Fibroblast of peridontal ligament (primary cell): ENCODE results near the gene NUP50.

Experiments used
- DNase-seq: peaks from one replicate; pipeline ENCODE4 v3.0.0-alpha.2; 2010; ENCODE audit errors: extremely low read depth

NUP50 gene

DNA sequence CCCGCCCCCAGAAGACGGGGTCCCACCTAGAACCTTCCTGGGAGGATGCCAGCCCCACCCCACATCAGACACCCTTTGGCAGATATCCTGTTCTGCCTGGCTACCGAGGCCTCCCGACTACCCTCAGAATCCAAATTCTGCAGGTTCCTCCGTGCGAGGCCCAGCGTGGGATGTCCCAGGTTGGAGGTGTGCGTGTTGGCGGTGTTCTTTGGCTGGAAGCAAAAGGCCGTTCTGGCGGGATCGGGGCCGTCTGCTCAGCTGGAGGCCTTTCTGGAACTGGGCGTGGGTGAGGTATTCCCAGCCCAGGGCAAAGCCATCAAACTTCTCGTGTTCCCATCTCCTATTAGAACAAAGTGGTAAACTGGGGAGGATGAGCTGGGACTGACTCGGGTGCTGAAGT lies 32.6 kb downstream of the NUP50 start:
- no peak for DNase-seq

DNA sequence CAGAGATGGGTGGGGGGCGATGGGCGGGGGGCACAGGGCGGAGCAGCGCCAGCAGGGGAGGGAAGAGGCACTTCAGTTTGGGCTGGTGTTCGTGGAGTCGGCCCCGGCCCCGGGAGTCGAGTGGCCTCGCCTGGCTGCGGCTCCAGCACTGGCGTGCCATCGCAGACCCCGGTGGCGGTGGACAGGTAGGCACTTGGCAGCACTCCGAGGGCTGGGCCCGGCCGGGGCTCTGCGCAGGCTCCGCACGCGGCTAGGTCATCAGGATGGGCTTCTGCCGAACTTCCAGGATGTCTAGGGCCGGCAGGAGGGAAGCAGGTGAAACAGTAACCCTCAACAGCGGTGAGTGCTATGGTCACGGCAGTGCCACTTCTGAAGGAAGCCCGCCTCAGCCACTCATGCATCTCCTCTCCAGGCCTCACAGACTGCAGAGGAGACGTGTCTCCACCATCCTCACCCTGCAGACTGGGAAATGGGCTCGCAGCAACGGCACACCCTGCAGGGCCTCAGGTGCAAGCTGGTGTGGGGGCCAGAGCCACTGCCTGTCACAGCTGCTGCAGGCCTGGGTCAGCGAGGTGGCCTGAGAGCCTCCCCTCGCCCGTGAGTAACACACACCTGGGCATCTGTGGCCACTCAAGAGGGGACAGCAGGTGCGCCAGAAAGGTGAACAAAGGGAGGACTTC lies 33.3 kb downstream of the NUP50 start:
- no peak for DNase-seq

DNA sequence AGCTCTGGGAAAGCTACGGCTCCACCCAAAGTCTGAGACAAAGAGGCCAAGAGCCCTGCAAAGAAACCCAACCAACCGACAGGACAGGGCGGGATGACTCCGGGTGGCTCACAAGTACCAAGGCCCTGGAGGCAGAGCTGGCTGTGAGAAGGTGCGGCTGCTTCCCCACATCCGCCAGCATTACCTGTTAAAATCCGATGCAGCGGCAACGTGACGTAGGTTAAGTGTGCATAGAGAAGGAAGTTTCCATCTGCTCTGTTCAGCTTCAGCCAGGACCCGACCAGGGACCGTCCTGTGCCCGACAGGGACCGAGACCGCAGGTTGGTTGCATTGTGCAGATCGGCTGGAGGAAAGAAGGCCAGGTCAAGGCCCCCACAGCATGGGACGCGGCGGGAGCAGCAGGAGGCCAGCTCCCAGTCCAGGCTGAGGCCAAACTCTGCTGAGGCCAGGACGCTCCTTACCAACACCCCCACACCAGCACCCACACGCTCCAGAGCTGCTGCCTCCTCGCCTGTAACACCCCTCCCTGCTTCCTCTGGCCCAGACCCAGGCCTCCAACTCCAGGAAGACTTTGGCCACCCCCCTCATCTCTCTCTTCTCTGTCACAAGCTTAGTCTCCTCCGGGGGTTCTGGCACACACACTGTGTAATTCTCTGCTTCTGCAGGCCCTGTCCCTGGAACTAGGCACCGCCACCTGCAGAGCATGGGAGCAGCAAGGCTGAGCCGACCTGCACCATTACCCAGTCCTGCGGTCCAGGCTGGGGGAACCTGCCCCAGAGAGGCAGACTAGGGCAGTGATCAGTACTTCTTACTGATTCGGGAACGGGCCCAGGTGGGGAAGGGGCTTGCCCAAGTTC lies 34.1 kb downstream of the NUP50 start:
- no peak for DNase-seq

DNA sequence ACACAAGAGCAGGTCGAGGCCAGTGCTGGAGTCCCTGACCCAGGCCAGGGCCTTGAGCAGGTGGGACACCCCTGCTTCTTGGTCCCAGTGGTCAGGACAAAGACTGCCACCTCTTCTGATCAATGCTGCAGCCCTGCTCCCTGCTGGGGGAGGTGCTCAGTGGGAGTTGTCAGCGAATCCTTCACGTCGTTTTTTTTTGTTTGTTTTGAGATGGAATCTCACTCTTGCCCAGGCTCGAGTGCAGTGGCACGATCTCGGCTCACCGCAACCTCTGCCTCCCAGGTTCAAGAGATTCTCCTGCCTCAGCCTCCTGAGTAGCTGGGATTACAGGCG lies 34.7 kb downstream of the NUP50 start:
- DNase-seq, result no peak

DNA sequence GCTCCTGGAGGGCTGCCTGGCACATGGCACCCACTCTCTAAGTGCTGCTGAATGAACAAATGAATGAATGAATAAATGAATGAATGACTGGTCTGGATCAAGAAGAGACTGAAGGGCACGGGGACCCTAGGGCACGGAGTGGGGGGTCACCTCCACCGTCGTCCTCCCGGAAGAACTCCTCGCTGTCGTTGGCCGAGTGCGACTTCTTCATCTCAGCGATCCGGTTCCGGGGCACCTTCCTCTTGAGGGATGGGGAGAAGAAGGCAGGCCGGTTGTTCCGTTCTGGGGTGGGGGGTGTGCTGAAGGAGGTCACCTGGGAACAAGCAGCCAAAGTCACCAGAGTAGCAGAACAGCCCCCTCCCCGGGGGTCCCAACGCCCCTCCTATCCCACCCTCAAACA lies 36.0 kb downstream of the NUP50 start:
- DNase-seq, result no peak

DNA sequence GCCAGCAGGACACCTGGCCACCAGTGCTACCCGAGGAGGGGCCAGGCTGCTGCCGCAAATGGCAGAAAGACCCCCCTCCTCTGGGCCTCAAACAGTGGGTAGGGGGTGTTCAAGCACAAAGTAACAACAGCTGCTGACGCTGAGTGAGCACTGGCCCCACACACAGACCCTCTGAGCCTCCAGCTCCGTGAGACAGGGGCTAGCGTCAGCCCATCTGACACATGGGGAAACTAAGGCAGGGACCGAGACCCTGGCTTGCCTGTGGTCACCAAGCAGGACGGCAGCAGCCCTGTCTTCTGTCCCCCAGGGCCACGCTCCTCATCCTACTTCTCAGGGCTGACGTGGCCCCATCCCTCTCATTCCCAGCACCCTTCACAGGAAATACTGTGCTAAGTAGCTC lies 36.5 kb downstream of the NUP50 start:
- DNase-seq, result no peak

DNA sequence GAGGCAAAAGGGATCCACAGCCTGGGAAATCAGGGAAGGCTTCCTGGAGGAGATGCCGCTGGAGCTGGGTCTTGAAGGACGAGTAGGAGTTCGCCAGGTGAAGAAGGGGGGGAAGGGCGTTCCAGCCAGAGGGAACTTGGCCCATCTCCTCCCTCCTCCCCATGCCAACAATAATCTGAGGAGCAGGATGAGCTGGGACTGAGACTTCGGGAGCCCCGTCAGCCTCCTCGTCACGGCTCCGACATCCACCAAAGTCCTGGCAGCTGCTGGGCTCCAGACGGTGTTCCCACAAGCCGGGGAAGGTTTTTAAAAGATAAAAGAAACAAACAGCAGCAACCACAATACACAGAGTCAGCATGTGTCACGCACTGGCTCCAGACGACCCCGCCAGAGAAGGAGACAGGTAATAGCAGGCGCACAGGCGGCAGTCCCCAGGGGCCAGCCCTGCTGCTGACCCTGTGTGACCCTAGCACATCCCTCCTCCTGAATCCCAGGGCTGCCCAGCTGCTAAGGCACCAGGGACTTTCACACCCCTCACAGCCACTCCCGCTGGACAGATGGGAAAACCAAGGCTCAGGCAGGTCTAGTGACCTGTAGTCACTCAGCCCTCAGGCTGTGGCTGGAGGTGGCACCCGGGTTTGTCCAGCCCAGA lies 37.3 kb downstream of the NUP50 start:
- DNase-seq, result peak; percentile 78

DNA sequence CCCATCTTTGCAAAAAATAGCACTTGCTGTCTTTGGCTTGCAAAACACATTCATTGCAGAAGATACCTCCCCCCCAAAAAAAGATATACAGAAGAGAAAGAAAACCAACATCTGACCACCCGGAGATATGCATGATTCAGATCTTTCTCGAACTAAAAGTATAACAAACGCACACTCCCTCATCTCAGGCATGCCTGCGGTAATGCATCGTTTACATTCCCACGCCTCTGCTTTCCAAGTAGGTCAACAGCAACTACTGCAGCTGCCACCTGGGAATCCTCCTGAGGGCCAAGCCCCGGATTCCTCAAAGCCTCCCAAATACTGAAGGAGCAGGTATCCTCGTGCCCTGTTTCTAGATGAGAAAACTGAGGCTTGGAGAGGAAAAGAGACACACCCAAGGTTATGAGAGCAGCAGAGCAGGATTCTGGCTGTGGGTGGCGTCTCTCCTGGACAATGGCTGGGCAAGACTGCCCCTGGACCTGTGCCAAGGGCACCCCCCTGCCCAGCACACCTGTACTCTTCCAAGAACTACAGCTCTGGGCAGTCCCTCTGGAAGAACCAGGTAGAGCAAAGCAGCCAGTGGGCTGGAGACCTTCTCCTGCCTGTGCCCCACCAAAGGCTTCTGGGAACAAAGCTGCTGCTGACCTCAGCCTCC lies 38.1 kb downstream of the NUP50 start:
- DNase-seq, result peak; percentile 98

DNA sequence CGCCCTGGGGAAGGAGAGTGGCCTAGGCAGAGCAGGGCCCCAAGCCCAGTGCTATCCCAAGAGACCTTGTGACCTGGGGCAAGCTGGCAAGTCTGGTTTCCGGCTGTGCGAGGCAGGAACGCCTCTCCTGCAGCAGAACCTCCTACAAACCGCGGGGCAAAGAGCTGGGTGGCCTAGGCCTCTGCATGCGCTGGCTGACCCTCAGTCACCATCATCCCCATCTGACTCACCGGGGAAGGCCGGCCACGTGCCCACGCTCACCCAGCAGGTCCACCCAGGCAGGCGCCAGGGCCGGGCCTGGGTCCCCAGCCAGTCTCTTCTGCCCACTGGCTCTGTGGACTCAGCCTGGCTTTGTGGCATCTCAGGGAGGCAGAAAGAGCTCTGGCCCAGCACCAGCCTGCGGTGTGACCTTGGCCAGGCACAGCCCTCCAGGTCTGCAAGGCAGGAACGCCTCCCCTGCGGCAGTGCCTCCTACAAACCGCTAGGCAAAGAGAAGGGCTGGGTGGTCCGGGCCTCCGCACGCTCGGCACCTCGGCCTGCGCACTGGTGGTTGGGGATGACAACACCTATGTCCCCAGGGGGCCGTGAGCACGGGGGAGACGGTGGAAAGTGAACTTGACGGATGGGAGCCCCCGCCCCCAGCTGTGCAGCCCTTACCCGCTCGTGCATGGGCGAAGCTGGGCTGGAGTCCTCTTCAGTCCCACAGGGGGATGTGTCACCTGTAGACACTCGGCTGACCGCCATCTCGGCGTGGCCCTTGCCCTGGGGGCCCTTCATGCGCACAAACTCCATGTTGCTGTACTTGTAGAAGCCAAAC lies 38.8 kb downstream of the NUP50 start:
- peak; percentile 18 for DNase-seq

DNA sequence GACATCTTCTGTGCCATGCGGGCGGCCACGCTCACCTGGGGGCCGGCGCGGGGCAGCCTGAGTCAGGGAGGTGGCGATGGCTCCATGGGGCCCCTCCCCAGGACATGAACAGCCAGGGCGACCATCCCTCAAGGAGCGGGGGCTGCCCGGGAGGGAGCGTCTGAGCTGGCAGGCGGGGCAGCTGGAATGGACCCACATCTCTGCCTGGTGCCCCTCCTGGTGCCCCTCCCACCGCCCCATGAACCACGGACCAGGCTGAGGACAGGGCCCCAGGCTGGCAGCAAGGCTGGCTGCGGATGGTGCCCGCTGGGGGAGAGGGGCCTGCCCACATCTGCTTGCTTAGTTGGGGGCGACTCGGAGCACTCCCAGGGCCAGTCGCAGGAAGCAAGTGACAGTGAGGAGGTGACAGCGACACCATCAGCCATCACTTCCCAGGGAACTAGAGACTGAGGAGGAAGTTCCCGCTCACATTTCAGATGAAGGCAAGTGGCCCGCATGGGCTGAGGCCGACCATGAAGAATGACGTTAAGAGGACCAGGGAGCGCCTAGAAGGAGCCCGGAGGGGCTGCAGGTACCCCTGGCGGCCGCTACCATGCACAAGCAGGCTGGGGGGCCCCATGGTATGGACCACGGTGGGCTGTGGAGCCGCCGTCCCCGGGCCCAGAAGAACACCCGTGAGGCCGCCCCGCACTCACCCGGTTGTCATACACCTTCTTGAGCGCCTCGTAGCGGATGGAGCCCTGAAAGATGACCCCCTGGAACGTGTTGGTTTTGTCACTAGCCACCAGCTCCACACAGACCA lies 39.6 kb downstream of the NUP50 start:
- DNase-seq, result no peak

DNA sequence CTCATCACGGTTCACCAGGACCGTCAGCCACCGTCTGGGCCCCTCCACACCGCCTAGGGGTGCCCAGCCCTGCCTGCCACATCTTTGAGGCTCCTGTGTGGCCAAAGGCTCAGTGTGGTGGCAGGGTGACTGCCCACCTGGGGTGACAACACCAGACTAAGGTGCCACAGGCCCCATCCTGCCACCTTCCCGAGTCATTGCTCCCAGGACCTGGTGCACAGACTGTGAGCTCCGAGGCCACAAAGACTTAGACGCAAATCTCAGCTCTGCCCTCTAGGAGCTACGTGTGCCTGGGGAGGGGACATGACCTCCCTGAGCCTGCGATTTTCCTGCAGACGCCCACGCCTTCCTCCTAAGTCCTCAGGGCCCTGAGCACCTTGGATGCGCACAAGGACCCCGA lies 40.5 kb downstream of the NUP50 start:
- no peak for DNase-seq

DNA sequence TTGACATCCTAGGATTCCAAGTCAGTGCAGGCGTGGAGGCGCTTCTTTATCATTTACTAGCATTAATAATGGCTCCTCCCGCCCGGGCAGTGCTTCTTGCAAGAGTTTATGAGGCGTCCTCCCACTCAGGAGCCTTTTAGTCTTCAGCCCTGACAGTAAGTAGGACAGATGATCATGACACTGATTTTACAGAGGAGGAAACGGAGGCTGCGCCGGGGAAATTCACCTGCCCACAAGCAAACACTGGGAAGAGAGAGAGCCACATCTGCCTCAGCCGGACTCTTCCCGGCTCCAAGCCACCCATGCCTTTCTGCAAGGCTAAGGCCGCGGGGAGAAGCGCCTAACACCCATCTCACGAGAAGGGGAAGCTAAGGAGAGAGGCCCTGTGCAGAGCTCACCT lies 41.1 kb downstream of the NUP50 start:
- no peak for DNase-seq

DNA sequence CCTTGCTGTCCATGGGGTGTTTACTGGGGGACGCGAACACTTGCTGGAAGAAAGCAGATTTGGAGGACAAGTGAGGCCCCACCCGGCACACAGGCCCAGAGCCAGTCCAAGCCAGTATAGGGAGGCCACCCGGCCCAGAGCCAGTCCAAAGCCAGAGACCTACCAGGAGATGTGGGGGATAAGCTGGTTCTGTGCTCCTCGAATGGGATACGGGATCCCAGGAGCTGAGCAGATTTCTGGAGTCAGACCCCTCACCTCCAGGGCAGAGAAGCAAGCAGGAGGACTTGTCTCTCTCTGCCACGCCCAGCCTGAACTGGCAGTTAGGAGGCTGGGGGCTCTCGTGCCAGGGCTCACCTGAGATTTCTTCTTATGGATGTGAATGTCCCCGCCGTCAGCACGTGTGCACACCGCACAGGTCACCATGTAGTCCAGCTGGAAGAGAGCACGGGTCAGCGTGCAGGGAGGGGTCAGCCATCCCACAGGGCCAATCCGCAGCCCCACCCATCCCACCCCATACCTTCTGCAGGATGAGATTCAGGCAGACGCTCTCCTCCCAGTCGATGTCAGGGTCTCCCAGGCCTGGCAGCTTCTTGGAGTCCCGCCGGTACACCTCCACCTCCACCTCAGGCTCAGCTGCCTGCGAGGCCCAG lies 41.7 kb downstream of the NUP50 start:
- no peak for DNase-seq

DNA sequence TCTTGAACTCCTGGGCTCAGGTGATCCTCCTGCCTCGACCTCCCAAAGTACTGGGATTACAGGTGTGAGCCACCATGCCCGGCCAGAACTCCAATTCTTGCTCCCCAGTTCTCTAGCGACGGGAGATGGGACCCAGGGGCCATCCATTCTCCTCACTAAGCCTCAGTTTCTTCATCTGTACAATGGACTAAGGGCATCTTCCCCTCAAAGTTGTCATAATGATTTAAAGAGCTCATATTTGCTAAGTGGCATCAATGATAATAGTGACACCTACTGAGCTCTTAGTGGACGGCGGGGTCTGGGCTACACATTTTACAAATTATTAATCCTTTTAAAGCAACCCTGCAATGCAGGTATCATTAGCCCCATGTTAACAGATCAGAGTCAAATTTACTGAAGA lies 42.5 kb downstream of the NUP50 start:
- no peak for DNase-seq

DNA sequence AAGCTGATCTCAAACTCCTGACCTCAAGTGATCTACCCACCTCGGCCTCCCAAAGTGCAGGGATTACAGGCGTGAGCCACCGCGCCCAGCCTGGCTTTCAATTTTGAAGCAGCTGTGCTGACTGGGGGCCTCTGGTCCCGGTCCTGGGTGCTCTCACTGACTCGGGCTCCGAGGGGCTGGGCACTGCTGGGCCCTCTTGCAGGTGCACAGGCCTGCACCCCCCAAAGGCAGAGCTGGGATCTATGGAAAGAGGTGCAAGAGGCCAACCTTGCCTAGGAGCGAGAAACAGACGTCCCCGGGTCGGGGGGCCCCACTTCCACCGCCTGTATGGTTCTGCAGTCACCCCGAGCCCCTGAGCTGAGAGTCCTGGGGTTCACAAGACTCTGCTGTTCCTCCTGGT lies 43.8 kb downstream of the NUP50 start:
- DNase-seq, result no peak

DNA sequence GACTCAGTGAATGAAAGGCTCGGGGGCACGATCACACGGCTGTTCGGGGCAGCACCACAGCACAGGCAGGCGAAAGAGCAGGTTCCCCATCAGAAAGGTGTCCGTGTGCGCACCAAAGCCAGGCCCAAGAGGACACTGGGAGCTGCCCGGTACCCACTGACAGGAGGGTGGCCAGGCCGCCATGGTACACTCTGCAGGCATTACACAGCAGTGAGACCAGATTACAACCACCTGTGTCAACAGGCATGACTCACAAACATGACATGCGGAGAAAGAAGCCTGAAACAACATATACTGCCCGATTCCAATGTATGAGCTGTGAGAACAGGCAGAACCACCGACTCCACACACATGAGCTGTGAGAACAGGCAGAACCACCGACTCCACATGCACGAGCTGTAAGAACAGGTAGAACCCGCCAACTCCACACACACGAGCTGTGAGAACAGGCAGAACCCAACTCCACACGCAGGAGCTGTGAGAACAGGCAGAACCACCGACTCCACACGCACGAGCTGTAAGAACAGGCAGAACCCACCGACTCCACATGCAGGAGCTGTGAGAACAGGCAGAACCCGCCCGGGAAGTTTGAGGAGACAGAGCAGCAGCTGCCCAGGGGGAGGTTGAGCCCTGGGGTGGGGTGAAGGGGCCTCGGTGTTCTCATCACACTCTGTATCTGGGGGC lies 44.4 kb downstream of the NUP50 start:
- DNase-seq, result peak; percentile 69

DNA sequence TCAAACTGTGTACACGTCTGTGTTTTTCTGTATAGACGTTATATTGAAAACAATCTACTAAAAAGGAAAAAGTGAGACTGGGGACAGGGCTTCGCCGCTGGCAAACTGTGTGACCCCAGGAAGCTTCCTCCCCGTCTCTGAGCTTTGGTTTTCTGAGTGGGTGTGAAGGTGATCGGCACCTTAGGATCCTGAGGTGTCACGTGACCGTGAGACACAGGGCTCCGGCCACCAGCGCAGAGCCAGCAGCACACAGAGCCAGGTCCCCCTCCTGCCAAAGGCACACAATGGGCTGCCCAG lies 44.9 kb downstream of the NUP50 start:
- no peak for DNase-seq

DNA sequence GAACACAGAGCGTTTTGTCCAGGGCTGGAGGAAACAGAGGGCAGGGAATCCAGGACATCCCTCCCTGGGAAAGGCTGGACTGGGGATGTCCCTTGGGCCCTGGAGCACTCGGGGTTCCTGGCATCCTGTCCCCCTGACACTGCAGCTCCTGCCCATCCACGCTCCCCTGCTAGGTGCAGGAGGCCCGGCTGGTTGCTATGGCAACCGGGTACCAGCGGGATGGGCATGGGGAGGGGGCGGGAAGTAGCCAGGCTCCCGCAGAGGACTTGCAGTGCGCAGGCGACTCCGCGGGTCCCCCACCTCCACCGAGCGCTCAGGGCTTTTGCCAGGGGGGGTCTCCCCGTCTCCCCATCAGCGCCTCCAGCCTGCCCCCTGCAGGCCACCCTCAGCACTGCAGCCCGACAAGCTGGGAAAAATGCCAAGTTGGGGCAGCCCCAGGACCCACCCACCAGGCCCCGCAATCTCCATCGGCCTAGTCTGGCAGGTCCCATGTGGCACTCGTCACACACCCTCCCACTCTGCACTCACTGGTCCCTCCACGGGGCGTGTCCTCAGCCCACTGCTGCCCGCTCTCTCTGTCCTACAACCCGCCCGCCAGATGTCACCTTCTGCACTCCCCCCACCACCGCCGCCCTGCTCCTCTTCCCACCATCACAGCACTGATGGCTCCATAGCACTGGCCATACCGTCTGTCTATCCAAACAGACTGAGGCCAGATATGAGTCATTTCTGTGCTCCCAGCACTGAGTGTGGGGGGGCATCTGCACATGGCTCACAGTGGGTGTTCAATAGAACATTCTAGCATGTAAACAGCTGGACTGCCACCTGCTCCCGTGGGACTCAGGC lies 45.5 kb downstream of the NUP50 start:
- peak; percentile 59 for DNase-seq

DNA sequence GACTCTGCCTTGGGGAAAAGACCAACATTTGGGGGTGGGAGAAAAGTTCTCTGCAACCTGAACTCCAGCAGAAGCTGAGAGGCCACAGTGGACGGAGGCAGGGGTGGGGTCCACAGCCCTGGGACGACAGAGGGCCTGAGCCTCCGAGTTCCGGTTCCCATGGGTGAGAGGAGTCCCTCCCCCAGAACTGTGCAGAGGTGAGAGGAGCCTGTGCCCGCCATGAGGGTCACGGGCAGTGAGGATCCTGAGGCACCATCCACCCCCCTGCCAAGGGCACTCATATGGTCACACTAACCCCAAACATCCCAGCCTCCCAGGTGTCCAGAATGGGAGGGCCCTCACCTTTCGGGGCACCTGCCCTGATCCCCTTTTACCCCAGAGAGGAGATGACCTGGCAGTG lies 46.4 kb downstream of the NUP50 start:
- no peak for DNase-seq
